NCI-H345 treated with DMSO at 0.1 percent for 48 hours (cell line): ENCODE measurements around the gene KRTAP20-1.

Experiments used
- DNase-seq: peaks from one replicate; lab custom pipeline; 2025; ENCODE audit not compliant: unreplicated experiment; lab: John Stamatoyannopoulos, UW

The KRTAP20-1 gene

DNA sequence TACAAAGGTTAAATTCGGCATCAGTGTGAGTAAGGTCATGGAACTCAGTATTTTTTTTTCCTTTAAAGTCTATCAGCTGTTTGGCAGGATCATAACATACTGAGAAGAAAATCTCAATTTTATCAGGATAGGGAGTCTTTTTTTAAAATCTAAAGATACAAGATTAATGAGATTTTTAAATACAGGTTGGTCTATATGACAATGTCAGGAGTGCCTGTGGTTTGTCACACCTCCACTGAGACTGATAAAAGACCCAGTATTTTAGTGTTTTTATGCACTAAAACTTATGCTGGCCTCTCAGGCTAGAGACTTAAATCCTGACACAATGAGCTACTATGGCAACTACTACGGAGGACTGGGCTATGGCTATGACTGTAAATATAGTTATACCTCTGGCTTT, 26.3 kb downstream of the KRTAP20-1 start, which contains the start of gene KRTAP20-3:
Gene KRTAP20-3 (plus strand): TSS at position 301 of the 400 bp plus-strand sequence.
- DNase-seq, result no peak

DNA sequence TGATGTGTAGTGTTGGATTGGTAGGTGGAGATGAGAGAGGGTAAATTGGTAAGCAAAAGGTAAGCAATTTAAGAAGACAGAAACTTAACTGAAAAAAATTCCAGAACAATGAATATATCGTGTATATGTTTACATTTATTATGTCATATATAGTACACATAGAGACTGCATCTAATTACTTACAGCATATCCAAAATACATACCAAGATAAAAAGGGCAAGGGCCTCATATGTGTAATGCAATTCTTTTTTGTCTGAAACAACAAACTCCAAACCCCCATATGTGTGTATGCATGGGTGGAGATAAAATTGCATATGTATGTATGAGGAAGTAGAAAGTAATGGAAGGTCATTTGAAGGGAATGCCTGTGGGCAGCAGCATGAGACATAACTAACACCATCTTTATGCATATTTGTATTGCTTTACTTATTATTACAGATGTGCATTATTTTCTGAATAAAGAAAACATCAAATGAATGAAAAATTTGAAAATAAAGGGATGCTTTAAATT, 30.7 kb downstream of the KRTAP20-1 start:
- no peak for DNase-seq

DNA sequence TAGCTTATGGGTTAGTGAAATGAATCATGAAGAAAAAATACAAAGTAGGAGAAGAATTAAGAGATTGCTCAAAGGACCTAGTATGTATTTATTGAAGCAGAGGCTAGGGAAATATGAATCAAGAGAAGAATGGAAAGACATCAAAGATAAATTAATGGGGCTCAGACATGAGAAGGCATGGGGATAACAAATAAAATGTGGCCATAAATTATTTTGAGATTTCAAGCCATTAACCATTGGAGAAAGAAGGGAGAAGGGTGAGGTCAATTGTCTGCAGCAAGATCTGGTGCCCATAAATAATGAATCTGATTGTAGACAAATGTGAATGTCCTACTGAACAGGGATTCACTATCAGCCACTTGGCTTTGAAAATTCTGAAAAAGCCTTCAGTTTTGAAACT, 36.7 kb downstream of the KRTAP20-1 start:
- no peak for DNase-seq
